GM12874 (cell line): ENCODE measurements around the gene PRM2.

Experiments
- TF ChIP-seq, protein P1 (sequence below): IDR thresholded peaks from 2 replicates; pipeline ENCODE4 v1.5.1; 2011; ENCODE audit warnings: low read depth, mild to moderate bottlenecking, control low read depth, low read length, moderate library complexity; ENCODE audit not compliant: insufficient read depth

PRM2 gene

DNA sequence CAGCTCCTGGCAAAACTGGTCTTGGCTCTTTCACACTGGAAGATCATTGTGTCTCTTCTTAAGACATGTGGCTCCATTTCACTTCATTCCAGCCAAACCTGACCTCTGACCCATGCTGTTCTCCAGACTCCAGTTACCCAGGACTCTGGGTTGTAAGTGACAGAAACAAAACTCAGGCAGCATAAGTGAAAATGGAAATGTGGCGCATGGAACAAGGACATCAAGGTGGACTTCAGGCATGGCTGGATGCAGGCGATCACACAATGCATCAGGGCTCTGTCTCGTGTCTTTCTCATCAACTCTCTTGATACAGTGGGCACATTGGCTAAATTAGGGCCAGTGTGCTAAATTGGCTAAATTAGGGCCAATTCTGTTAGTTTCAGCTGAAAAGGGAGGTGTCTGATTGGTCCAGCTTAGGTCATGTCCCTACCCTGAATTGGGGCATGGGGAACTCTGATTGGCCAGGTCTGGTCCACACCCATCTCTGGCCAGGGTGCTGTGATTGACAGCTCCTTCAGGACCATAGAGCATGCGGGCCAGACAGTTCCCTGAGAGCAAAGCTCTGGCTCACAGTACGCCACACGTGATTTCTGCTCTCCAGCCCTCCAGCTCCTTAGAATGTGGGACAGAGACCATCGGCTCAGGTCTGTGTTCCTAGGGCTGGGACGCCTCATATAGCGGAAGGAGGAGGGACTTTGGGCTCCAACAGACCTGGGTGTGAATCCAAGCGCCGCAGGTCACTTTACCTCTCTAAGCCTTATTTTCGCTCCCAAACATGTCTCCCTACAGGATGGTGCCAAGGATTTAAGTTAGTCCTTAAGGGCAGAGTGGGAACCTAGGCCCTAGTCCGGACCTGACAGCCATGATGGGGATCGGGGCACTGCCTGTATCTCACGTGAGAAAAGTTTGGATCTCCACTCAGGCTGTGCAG, 37.7 kb downstream of the PRM2 start:
- TF ChIP-seq, protein P1, sequence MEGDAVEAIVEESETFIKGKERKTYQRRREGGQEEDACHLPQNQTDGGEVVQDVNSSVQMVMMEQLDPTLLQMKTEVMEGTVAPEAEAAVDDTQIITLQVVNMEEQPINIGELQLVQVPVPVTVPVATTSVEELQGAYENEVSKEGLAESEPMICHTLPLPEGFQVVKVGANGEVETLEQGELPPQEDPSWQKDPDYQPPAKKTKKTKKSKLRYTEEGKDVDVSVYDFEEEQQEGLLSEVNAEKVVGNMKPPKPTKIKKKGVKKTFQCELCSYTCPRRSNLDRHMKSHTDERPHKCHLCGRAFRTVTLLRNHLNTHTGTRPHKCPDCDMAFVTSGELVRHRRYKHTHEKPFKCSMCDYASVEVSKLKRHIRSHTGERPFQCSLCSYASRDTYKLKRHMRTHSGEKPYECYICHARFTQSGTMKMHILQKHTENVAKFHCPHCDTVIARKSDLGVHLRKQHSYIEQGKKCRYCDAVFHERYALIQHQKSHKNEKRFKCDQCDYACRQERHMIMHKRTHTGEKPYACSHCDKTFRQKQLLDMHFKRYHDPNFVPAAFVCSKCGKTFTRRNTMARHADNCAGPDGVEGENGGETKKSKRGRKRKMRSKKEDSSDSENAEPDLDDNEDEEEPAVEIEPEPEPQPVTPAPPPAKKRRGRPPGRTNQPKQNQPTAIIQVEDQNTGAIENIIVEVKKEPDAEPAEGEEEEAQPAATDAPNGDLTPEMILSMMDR, result no peak

- TF ChIP-seq, protein P1, result no peak
These were observed 39.6 kb downstream of the PRM2 start for GRCh38 chr16:11236461-11237254.

DNA sequence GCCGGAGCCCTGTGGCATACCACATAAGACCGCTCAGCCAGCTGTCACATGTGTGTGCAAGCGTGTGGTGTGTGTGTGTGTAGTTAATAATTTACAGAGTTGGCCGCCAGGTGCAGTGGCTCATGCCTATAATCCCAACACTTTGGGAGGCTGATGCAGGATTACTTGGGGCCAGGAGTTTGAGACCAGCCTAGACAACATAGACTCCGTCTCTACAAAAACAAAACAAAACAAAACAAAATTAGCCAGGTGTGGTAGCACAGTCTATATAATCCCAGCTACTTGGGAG, 40.6 kb downstream of the PRM2 start:
- TF ChIP-seq, protein P1, result no peak

DNA sequence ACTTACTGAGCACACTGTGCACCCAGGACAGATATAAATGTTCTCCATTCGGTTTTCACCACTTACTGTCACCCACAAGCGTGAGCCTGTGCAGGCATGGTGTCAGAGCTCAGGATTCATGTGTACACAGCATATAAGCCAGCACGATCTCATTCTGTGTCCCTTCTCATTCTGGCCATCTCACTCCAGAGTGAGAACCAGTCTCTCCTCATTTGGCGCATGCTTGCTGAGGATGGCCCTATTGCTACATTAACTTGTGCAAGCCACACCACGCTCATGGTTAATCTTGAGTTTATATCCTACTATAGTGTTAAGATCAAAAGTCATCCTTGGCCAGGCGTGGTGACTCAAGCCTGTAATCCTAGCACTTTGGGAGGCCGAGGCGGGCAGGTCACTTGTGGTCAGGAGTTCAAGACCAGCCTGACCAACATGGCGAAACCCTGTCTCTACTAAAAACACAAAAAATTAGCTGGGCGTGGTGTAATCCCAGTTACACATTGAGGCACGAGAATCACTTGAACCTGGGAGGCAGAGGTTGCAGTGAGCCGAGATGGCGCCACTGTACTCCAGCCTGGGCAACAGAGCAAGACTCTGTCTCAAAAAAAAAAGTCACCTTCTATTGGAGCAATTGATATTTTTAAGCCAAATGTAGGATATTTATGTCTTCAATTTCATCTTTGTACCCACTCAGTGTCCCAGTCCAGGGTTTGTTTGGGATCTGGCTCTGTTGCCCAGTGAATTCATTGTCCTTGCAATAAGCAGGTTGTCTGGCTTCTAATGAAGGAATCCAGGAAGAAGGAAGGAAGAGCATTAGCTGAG, 41.2 kb downstream of the PRM2 start:
- TF ChIP-seq, protein P1, result no peak

DNA sequence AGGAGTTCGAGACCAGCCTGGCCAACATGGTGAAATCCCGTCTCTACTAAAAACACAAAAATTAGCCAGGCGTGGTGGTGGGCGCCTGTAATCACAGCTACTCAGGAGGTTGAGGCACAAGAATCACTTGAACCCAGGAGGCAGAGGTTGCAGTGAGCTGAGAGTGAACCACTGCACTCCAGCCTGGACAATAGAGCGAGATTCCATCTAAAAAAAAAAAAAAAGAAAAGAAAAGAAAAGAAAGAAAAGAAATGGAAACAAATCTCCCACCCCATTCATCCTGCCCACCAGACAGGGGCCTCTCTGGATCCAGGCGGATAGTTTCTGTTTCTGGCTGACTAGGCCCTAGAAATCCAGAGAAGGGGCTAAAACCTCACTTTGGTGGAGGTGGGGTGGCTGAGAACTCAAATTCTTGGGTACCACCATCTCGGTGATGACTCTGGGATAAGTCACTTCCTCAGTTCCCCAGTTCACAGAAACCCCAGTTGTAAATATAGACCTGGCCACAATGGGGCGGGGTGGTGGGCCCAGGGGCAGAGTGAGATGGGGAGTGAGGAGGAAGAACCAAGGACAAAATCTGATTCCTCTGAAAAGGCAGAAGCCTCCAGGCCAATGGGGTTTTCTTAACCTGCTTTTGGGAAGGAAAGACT, 42.4 kb downstream of the PRM2 start:
- TF ChIP-seq, protein P1, result no peak

- TF ChIP-seq, protein P1, result 0 out of 2 replicates have a peak, but pooled peaks have one; percentile 2
These were observed 43.2 kb downstream of the PRM2 start for GRCh38 chr16:11232852-11233726.
